GM23338 (cell line): ENCODE measurements around the gene TASP1. TPM values are rescaled to one million over a fixed set of nuclear protein-coding genes. Genes with fewer than 3 reads are reported as not detected.
"Not testable (repeated sequence)": the region's sequence is repeated elsewhere in the genome, so short reads cannot be mapped to it uniquely, and the experiment has no call there.

ENCODE experiments used
- ATAC-seq: fragments of 200-7000 bp; cut with Tn5 transposase; 3 replicates; pipeline ENCODE4 v1.9.1; 2020
- DNase-seq: peaks from one replicate; pipeline ENCODE4 v3.0.0-alpha.2; 2015; ENCODE audit warnings: low spot score
- H2AFZ ChIP-seq: fragments of 200-600 bp; sonication (generic); 2 replicates; pipeline ENCODE4 v1.8.0; 2016; ENCODE audit warnings: antibody characterized with exemption, mild to moderate bottlenecking, moderate library complexity
- H3F3A ChIP-seq: fragments of 200-600 bp; sonication (generic); replicated peaks from 2 replicates; pipeline ENCODE4 v1.8.0; 2017; ENCODE audit warnings: antibody characterized with exemption, mixed run types, low read depth
- H3K27ac ChIP-seq: fragments of 200-600 bp; sonication (generic); 2 replicates; pipeline ENCODE4 v1.6.1; 2016; ENCODE audit warnings: low read depth
- H3K27me3 ChIP-seq: fragments of 200-600 bp; sonication (generic); 2 replicates; pipeline ENCODE4 v1.8.0; 2016; ENCODE audit warnings: mild to moderate bottlenecking, mixed run types, moderate library complexity; ENCODE audit not compliant: insufficient read depth
- H3K36me3 ChIP-seq: fragments of 200-600 bp; sonication (generic); 2 replicates; pipeline ENCODE4 v1.8.0; 2016; ENCODE audit warnings: mild to moderate bottlenecking; ENCODE audit not compliant: insufficient read depth
- H3K4me1 ChIP-seq: fragments of 200-600 bp; sonication (generic); 2 replicates; pipeline ENCODE4 v1.8.0; 2016; ENCODE audit warnings: mild to moderate bottlenecking, moderate library complexity; ENCODE audit not compliant: insufficient read depth
- H3K4me2 ChIP-seq: fragments of 200-600 bp; sonication (generic); 2 replicates; pipeline ENCODE4 v1.7.1; 2017; ENCODE audit warnings: mixed run types
- H3K4me3 ChIP-seq: fragments of 200-600 bp; sonication (generic); 2 replicates; pipeline ENCODE4 v1.6.1; 2016; ENCODE audit warnings: mixed run types
- H3K79me2 ChIP-seq: fragments of 200-600 bp; sonication (generic); replicated peaks from 2 replicates; pipeline ENCODE4 v1.8.0; 2017; ENCODE audit warnings: mild to moderate bottlenecking; ENCODE audit not compliant: insufficient read depth
- H3K9me2 ChIP-seq: fragments of 200-600 bp; sonication (generic); 2 replicates; pipeline ENCODE4 v1.8.0; 2017; ENCODE audit not compliant: insufficient read depth
- H4K20me1 ChIP-seq: fragments of 200-600 bp; sonication (generic); replicated peaks from 2 replicates; pipeline ENCODE4 v1.8.0; 2017; ENCODE audit warnings: mild to moderate bottlenecking; ENCODE audit not compliant: insufficient read depth
- H3K27ac Mint-ChIP-seq: 2 replicates; pipeline ENCODE4 v1.8.0; 2020; ENCODE audit warnings: inconsistent platforms, mild to moderate bottlenecking, moderate library complexity, mixed read lengths
- H3K27me3 Mint-ChIP-seq: 3 replicates; pipeline ENCODE4 v1.8.0; 2022; ENCODE audit warnings: low read depth, mild to moderate bottlenecking, moderate library complexity, mixed read lengths, inconsistent platforms; ENCODE audit not compliant: insufficient read depth, poor library complexity
- H3K36me3 Mint-ChIP-seq: 3 replicates; pipeline ENCODE4 v1.8.0; 2021; ENCODE audit warnings: low read depth, mild to moderate bottlenecking, inconsistent platforms, moderate library complexity, mixed read lengths
- H3K4me1 Mint-ChIP-seq: 3 replicates; pipeline ENCODE4 v1.8.0; 2020; ENCODE audit warnings: mild to moderate bottlenecking, inconsistent platforms, mixed read lengths
- H3K4me3 Mint-ChIP-seq: 3 replicates; pipeline ENCODE4 v1.8.0; 2021; ENCODE audit warnings: moderate library complexity, mild to moderate bottlenecking, inconsistent platforms, mixed read lengths
- H3K9me3 Mint-ChIP-seq: 3 replicates; pipeline ENCODE4 v1.8.0; 2020; ENCODE audit warnings: moderate library complexity, mild to moderate bottlenecking, inconsistent platforms, mixed read lengths
- CREB1 ChIP-seq: fragments of 250-450 bp; sonication (Bioruptor Pico); IDR thresholded peaks from 2 replicates; pipeline ENCODE4 v1.5.0; 2020; ENCODE audit warnings: low read depth, mild to moderate bottlenecking, moderate library complexity
- EZH2 ChIP-seq: fragments of 200-600 bp; sonication (generic); IDR thresholded peaks from one replicate; pipeline ENCODE4 v1.8.0; 2017; ENCODE audit warnings: antibody characterized with exemption, mild to moderate bottlenecking, low read depth; ENCODE audit not compliant: unreplicated experiment
- EZH2phosphoT487 ChIP-seq: fragments of 200-600 bp; sonication (generic); IDR thresholded peaks from one replicate; pipeline ENCODE4 v1.8.1; 2018; ENCODE audit warnings: antibody characterized with exemption; ENCODE audit not compliant: unreplicated experiment
- POLR2AphosphoS5 ChIP-seq: IDR thresholded peaks from 2 replicates; pipeline ENCODE4 v1.6.1; 2016; ENCODE audit warnings: antibody characterized with exemption, low read depth
- ZNF114 ChIP-seq: fragments of 250-450 bp; sonication (Bioruptor Pico); IDR thresholded peaks from 2 replicates; pipeline ENCODE4 v1.5.0; 2020; ENCODE audit warnings: mild to moderate bottlenecking, moderate library complexity
- ZNF331 ChIP-seq: fragments of 250-450 bp; sonication (Bioruptor Pico); IDR thresholded peaks from 2 replicates; pipeline ENCODE4 v1.5.0; 2020; ENCODE audit warnings: low read depth, mild to moderate bottlenecking, moderate library complexity
- polyA plus RNA-seq: library from polyadenylated mRNA; unstranded; fragments of >200 nt; fragmentation: Nextera tagmentation; extraction: Ambion mirVana; gene quantifications from 2 replicates; pipeline ENCODE4 v1.2.1, GENCODE V29; 2016
- total RNA-seq: library from RNA; depleted of rRNA; stranded (reverse); fragments of >200 nt; shearing (Covaris generic); gene quantifications from 2 replicates; pipeline ENCODE4 v1.2.3, GENCODE V29; 2014
- TF ChIP-seq, protein P1 (sequence below): IDR thresholded peaks from one replicate; pipeline ENCODE4 v1.6.1; 2018; ENCODE audit warnings: antibody characterized with exemption; ENCODE audit not compliant: unreplicated experiment
- TF ChIP-seq, protein P2 (sequence below): fragments of 250-450 bp; sonication (Bioruptor Pico); IDR thresholded peaks from 2 replicates; pipeline ENCODE4 v1.5.0; 2020; ENCODE audit warnings: mild to moderate bottlenecking, moderate library complexity
- TF ChIP-seq, protein P3 (sequence below): IDR thresholded peaks from 2 replicates; pipeline ENCODE4 v1.6.1; 2016; ENCODE audit warnings: antibody characterized with exemption

TASP1 gene
- total and polyA plus RNA-seq, 2 experiments from 2014 or later = 9.7 to 9.8 TPM

DNA sequence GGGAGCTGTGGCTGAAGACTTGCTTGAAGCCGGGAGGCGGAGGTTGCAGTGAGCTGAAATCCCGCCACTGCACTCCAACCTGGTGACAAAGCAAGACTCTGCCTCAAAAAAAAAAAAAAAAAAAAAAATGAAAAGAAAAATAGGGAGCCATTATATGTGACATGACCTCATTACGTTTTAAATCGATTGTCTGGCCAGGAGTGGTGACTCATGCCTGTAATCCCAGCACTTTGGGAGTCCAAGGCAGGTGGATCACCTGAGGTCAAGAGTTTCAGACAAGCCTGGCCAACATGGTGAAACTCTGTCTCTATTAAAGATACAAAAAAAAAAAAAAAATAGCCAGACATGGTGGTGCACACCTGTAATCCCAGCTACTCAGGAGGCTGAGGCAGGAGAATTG, 19.3 kb upstream of the TASP1 start:
- H3K4me3 Mint-ChIP-seq, ATAC-seq, H3K9me3 Mint-ChIP-seq, H3K36me3 Mint-ChIP-seq, H2AFZ ChIP-seq, H3K27ac Mint-ChIP-seq, H3K4me1 Mint-ChIP-seq, DNase-seq, H3K27me3 Mint-ChIP-seq, H3F3A ChIP-seq, H3K4me2 ChIP-seq, H3K79me2 ChIP-seq, H3K27me3 ChIP-seq, H3K36me3 ChIP-seq, H3K27ac ChIP-seq, H3K4me3 ChIP-seq, H3K4me1 ChIP-seq, H4K20me1 ChIP-seq, H3K9me2 ChIP-seq: not testable (repeated sequence)

DNA sequence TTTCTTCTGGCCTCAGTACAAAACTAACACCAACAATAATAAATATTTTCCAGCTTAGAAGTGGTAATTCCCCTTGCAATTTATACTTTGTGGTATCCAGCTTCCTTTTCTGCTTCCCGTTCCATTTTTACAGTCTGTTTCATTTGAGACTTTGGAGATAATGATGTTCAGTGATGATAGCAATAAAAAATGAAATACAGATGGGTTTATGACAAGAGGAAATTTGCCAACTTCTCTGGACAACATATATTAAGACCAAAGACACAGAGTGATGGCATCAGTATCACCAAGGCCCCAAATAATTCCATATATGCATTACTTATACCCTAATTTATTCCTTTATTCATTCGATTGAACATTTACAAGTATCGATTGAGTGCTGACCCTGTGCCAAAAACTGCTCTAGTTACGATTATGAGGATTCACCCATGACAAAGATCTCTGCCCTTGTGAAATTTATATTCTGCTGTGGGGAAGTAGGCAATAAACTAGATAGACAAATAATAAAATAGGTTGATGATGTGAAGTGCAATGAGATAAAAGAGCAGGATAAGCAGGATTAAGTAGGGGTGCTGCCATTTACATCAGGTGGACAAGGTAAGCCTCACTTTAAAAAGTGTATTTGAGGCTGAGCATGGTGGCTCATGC, 18.1 kb upstream of the TASP1 start:
- Mint-ChIP-seq H3K36me3 (no peaks in the 10 kb centered on the region), H3K9me3 (no peaks in the 10 kb centered on the region), H3K27me3 (no peaks in the 10 kb centered on the region), H3K27ac (no peak overlapping the region), H3K4me3 (no peak overlapping the region), H3K4me1 (no peaks in the 10 kb centered on the region; the same call in 2 of the 3 replicates)
- no peaks in the 10 kb centered on the region for H3K36me3 ChIP-seq
- DNase-seq (no peak), ATAC-seq (no peak)
- no peak overlapping the region for H3K4me3 ChIP-seq
- H2AFZ ChIP-seq = no peak overlapping the region
- no peaks in the 10 kb centered on the region for H4K20me1 ChIP-seq
- H3F3A ChIP-seq = no peaks in the 10 kb centered on the region
- H3K27me3 ChIP-seq = no peaks in the 10 kb centered on the region
- H3K9me2 ChIP-seq = 0 out of 2 replicates have a peak, but pooled peaks cover 8% of the 10 kb centered on the region
- no peaks in the 10 kb centered on the region for H3K79me2 ChIP-seq
- no peak overlapping the region for H3K27ac ChIP-seq
- H3K4me2 ChIP-seq = no peak overlapping the region
- peaks cover 7% of the 10 kb centered on the region; the same call in 1 of the 2 replicates for H3K4me1 ChIP-seq
- no peak for TF ChIP-seq EZH2
- TF ChIP-seq, protein P1, sequence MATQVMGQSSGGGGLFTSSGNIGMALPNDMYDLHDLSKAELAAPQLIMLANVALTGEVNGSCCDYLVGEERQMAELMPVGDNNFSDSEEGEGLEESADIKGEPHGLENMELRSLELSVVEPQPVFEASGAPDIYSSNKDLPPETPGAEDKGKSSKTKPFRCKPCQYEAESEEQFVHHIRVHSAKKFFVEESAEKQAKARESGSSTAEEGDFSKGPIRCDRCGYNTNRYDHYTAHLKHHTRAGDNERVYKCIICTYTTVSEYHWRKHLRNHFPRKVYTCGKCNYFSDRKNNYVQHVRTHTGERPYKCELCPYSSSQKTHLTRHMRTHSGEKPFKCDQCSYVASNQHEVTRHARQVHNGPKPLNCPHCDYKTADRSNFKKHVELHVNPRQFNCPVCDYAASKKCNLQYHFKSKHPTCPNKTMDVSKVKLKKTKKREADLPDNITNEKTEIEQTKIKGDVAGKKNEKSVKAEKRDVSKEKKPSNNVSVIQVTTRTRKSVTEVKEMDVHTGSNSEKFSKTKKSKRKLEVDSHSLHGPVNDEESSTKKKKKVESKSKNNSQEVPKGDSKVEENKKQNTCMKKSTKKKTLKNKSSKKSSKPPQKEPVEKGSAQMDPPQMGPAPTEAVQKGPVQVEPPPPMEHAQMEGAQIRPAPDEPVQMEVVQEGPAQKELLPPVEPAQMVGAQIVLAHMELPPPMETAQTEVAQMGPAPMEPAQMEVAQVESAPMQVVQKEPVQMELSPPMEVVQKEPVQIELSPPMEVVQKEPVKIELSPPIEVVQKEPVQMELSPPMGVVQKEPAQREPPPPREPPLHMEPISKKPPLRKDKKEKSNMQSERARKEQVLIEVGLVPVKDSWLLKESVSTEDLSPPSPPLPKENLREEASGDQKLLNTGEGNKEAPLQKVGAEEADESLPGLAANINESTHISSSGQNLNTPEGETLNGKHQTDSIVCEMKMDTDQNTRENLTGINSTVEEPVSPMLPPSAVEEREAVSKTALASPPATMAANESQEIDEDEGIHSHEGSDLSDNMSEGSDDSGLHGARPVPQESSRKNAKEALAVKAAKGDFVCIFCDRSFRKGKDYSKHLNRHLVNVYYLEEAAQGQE = no peak
- TF ChIP-seq CREB1 = no peak
- TF ChIP-seq, protein P2, sequence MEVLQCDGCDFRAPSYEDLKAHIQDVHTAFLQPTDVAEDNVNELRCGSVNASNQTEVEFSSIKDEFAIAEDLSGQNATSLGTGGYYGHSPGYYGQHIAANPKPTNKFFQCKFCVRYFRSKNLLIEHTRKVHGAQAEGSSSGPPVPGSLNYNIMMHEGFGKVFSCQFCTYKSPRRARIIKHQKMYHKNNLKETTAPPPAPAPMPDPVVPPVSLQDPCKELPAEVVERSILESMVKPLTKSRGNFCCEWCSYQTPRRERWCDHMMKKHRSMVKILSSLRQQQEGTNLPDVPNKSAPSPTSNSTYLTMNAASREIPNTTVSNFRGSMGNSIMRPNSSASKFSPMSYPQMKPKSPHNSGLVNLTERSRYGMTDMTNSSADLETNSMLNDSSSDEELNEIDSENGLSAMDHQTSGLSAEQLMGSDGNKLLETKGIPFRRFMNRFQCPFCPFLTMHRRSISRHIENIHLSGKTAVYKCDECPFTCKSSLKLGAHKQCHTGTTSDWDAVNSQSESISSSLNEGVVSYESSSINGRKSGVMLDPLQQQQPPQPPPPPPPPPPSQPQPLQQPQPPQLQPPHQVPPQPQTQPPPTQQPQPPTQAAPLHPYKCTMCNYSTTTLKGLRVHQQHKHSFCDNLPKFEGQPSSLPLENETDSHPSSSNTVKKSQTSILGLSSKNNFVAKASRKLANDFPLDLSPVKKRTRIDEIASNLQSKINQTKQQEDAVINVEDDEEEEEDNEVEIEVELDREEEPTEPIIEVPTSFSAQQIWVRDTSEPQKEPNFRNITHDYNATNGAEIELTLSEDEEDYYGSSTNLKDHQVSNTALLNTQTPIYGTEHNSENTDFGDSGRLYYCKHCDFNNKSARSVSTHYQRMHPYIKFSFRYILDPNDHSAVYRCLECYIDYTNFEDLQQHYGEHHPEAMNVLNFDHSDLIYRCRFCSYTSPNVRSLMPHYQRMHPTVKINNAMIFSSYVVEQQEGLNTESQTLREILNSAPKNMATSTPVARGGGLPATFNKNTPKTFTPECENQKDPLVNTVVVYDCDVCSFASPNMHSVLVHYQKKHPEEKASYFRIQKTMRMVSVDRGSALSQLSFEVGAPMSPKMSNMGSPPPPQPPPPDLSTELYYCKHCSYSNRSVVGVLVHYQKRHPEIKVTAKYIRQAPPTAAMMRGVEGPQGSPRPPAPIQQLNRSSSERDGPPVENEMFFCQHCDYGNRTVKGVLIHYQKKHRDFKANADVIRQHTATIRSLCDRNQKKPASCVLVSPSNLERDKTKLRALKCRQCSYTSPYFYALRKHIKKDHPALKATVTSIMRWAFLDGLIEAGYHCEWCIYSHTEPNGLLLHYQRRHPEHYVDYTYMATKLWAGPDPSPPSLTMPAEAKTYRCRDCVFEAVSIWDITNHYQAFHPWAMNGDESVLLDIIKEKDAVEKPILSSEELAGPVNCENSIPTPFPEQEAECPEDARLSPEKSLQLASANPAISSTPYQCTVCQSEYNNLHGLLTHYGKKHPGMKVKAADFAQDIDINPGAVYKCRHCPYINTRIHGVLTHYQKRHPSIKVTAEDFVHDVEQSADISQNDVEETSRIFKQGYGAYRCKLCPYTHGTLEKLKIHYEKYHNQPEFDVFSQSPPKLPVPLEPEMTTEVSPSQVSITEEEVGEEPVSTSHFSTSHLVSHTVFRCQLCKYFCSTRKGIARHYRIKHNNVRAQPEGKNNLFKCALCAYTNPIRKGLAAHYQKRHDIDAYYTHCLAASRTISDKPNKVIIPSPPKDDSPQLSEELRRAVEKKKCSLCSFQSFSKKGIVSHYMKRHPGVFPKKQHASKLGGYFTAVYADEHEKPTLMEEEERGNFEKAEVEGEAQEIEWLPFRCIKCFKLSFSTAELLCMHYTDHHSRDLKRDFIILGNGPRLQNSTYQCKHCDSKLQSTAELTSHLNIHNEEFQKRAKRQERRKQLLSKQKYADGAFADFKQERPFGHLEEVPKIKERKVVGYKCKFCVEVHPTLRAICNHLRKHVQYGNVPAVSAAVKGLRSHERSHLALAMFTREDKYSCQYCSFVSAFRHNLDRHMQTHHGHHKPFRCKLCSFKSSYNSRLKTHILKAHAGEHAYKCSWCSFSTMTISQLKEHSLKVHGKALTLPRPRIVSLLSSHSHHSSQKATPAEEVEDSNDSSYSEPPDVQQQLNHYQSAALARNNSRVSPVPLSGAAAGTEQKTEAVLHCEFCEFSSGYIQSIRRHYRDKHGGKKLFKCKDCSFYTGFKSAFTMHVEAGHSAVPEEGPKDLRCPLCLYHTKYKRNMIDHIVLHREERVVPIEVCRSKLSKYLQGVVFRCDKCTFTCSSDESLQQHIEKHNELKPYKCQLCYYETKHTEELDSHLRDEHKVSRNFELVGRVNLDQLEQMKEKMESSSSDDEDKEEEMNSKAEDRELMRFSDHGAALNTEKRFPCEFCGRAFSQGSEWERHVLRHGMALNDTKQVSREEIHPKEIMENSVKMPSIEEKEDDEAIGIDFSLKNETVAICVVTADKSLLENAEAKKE (CRISPR knock-in tag) = no peak
- TF ChIP-seq, protein P3, sequence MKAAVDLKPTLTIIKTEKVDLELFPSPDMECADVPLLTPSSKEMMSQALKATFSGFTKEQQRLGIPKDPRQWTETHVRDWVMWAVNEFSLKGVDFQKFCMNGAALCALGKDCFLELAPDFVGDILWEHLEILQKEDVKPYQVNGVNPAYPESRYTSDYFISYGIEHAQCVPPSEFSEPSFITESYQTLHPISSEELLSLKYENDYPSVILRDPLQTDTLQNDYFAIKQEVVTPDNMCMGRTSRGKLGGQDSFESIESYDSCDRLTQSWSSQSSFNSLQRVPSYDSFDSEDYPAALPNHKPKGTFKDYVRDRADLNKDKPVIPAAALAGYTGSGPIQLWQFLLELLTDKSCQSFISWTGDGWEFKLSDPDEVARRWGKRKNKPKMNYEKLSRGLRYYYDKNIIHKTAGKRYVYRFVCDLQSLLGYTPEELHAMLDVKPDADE = no peak
- TF ChIP-seq POLR2AphosphoS5 = no peak
- TF ChIP-seq ZNF331 = no peak
- TF ChIP-seq EZH2phosphoT487 = no peak
- no peak for TF ChIP-seq ZNF114 (CRISPR knock-in tag)
